Amygdala (tissue), 56 donors: ENCODE measurements around the gene NOTUM.

Experiments
- DNase-seq, 56 donors: peaks; one replicate each; lab custom pipeline; 2025; lab: John Stamatoyannopoulos, UW

NOTUM gene

DNA sequence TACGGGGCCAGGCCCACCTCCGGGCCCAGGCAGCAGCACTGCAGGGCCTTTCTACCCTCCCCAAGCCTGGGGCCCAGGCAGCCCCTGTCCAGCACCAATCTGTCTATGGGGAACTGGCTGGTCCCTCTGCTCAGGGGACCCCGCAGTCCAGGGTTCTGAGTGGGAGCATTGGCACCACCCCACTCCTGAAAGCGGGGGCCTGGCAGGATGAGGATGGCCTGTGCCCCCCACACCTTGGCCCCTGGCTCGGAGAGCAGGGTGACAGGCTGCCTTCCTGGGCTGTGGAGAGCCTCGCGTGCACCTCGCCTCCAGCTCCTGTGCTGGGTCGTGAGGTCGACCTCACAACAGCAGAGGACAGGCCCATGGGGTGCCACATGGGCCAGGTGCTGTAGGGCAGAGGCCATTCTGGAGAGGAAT is 57.6 kb downstream of the NOTUM start:
- no peak for DNase-seq

DNA sequence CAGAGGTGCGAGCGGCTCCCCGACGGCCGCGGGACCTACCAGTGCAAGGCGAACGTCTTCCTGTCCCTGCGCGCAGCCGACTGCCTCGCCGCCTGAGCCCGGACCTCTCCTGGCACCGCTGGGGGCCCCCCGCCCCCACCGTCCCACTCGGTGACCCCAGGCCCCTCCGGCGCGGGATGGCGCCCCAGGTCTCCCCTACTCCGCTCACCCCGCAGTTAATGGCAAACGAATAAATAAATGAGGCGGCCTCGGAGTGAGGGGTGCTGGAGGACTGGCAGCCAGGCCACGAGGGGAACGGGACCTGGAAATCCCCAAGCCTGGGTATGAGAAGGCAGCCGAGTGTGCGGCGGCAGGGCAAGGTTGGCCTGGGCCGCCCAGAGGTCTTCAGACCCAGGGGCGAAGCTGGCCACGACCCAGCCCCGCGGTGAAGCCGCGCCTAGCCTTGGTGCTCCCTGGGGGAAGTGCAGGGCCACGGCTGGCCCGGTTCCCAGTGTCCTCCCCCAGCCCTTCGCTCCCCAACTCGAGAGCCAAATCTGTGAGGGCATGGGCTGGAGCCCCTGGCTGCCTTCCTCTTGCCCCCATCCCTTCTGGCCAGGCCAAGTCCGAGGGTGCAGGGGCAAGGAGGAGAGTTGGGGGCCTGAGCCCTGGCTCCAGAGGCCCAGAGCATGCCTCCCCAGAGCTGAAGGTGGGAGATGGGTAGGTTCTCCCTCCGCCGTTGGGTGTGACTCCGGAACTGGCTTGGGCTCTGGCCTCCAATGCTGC is 58.2 kb downstream of the NOTUM start:
- peak in 1 of 56 donors; percentile 18 for DNase-seq
